GM18858 (cell line): ENCODE data around the gene FRY.
A peak's percentile ranks its signal among the peaks of the same experiment; 100 is the strongest.

Source experiments
- ATAC-seq: cut with Tn5 transposase; IDR thresholded peaks from one replicate; pipeline ENCODE4 v1.9.1; 2021; ENCODE audit not compliant: unreplicated experiment

FRY gene

GRCh38 chr13:32208860-32209259 is 177.3 kb downstream of the FRY start:
- ATAC-seq = no peak

DNA sequence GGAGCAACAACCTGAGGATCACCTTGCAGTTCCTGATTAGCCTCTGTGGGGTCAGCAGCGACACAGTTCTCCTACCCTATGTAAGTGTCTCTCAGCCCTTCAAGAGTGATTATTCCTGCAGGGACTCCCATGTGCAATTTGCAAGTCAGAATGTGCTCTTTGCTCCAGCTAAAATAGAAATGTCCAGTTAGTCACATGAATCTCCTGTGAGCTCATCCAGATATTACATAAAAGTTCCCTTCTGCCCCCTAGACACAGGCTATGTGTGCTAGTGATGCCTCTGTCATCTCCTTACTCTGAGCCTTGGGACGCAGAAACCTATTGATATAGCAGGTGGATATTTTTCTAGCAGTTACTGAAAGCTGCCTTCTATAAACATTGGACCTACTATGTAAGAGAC is 178.1 kb downstream of the FRY start:
- ATAC-seq = no peak

GRCh38 chr13:32210101-32210500 is 178.5 kb downstream of the FRY start:
- ATAC-seq = no peak

DNA sequence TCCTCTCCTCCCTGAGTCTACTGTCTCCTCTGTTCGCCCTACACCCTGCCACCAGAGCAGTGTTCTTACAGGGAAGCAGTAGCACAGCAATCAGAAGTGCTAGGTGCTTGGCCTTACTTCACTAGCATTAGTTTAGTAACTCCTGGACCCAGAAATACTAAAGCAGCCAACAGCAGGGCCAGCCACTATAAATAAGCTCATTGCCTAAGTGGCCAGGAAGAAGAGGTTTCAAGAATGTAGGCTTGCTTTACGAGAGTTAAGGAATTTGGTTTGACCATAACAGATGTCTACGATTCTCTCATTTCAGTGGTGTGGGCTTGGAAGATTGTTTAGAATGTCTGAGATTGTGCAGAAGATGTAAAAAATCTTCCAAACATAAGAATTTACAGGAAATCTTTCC is 180.2 kb downstream of the FRY start:
- ATAC-seq = no peak

- ATAC-seq = no peak
Observed at GRCh38 chr13:32212421-32212820, 180.8 kb downstream of the FRY start.

GRCh38 chr13:32213626-32214025 is 182.1 kb downstream of the FRY start:
- ATAC-seq = no peak

GRCh38 chr13:32214071-32214470 is 182.5 kb downstream of the FRY start:
- ATAC-seq = no peak

DNA sequence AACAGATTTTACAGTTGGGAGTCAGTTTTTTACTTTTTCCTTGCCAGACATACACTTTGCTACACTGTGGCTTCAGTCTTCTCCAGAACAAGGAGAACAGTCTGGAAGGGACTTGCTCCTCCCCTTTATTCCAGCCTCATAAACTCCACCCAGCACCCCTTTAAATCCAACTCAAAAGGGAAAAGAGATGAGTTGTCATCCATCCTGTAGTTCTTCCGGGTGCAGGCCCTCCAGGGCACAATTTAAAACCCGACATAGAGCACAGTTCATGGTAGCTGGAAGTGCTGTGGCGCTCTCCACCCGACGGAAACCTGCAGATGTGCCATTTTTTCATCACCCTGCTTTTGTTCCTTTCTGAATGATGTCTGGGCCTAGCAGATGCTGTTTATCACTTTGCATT is 184.7 kb downstream of the FRY start:
- no peak for ATAC-seq

GRCh38 chr13:32222046-32222676 is 190.6 kb downstream of the FRY start:
- no peak for ATAC-seq

DNA sequence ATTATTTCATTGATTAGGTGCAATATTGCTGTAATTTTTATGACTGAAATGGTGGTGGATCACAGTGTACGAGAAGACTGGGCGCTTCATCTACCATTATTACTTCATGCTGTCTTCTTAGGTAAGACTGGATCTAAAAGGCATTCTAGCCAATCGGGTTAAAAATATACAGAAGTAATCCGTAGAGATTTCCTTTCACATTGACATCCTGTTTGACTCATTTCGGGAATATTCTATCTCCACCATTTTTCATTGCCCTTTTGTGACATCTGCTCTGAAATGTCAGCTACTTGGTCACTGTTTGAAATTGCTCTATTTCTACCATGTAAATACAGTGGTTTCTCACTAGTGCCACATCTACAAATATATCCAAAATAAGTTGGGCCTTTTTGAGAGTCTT is 193.3 kb downstream of the FRY start:
- no peak for ATAC-seq

DNA sequence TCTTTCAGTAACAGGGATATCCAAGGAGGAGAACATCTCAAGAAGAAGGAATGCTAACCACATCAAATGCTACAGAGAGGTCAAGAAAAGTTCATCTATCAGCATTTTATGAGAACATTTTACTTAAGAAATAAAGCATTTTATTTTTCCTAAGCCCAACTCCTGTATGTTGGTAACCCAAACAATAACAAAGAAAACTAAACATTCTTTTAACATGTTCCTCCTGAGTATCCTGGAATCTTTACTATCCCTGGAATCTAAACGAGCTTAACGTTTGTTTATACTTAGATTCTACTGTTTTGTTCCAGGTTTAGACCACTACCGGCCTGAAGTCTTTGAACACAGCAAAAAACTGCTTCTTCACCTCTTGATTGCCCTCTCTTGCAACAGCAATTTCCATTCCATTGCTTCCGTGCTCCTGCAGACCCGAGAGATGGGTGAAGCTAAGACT is 193.9 kb downstream of the FRY start:
- no peak for ATAC-seq

GRCh38 chr13:32228330-32229041 is 196.9 kb downstream of the FRY start:
- ATAC-seq = no peak

GRCh38 chr13:32229443-32229842 is 197.9 kb downstream of the FRY start:
- no peak for ATAC-seq

- ATAC-seq = no peak
Observed at GRCh38 chr13:32232263-32232662, 200.7 kb downstream of the FRY start.

DNA sequence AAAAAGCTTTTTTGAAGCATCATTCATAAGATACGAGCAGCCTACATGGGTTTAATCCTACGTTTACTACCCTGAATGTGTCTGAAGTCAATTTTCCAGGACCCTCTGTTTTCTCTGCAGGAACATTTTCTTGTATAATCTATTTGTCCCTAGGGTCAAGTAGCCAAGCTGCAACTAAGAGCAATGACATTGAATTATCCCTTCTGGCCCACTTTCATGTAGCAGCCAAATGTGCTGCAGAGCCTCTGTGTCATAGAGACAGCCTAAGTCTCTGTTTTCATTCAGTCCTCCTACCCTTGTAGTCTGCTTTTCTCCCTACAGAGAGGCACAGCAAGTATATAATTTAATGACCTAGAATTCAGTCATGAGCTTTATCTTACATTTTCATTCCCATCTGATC is 201.5 kb downstream of the FRY start:
- ATAC-seq = no peak

DNA sequence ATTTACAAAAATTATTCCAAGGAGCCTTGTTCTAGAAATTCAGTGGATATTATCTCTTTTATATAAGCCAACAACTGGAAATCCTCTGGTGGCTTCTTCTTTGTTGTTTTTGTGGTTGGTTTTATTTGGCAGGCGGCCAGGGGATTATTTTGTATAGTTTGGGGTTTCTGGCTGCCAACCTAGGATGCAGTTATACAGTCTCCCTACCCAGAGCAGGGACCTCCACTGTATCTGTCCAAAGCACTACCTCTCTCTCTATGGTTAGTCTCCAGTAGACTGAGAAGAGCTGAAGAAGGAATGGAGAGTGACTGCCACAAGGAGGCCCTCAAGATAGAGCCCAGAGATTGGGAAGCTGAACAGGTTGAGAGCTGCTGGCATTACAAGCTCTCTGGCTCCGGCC is 203.3 kb downstream of the FRY start:
- no peak for ATAC-seq

GRCh38 chr13:32237681-32238080 is 206.1 kb downstream of the FRY start:
- no peak for ATAC-seq

DNA sequence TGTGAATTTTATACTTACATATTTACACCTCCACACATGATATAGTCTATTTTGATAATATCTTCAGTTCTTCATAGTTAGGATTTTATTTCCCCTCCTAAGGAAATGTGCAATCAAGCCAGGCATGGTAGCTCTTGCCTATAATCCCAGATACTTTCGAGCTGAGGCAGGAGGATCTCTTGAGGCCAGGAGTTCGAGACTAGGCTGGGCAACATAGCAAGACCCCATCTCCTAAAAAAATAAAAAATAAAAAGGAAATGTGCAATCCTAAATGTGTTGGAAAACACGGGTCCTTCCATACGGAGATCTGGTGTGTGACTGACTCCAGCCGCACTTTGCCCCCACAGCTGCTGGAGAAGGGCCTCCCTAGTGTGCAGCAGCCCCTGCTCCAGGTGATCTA is 212.1 kb downstream of the FRY start:
- ATAC-seq = no peak

DNA sequence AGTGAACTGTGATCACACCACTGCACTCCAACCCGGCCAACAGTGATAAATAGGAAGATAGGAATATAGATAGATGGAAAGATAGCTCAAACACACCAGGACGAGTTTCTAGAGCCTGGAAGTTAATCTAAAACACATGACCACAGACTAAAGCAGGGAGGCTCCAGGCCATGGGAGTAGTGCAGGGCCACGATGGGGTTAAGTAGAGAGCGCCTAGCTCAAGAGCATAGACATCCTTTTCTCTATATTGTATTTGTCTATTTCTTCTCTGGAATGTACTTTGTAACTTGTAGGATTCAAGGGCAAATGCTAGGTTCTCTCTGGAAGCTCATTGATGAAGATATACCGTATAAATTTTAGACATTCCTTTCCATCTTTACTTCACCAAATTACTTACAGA is 214.0 kb downstream of the FRY start:
- ATAC-seq = no peak

DNA sequence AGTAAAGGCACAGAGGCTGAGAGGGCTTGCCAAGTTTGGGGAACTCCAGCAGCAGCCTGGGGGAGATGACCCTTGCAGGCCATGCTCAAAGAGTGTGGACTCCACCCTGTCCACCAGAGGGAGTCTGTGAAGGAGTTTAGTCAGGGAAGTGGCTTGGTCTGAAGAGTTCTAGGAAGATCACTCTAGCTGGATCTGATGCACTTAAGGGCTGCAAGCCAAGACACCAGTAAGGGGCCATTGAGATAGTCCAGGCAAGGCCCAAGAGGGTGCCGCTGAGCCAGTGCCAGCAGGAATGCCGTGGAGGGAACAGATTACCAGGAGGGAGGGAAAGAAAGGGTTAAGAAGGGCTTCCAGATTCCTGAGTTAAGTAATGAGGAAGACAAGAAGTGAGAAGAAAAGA is 214.9 kb downstream of the FRY start:
- ATAC-seq = peak; percentile 74

GRCh38 chr13:32247887-32248286 is 216.3 kb downstream of the FRY start:
- ATAC-seq = no peak

GRCh38 chr13:32248801-32249200 is 217.2 kb downstream of the FRY start:
- peak; percentile 62 for ATAC-seq
